NCI-H69 (cell line): ENCODE results near the gene CIZ1.

Experiments used
- DNase-seq: peaks from one replicate; lab custom pipeline; 2025; lab: John Stamatoyannopoulos, UW

The CIZ1 gene

DNA sequence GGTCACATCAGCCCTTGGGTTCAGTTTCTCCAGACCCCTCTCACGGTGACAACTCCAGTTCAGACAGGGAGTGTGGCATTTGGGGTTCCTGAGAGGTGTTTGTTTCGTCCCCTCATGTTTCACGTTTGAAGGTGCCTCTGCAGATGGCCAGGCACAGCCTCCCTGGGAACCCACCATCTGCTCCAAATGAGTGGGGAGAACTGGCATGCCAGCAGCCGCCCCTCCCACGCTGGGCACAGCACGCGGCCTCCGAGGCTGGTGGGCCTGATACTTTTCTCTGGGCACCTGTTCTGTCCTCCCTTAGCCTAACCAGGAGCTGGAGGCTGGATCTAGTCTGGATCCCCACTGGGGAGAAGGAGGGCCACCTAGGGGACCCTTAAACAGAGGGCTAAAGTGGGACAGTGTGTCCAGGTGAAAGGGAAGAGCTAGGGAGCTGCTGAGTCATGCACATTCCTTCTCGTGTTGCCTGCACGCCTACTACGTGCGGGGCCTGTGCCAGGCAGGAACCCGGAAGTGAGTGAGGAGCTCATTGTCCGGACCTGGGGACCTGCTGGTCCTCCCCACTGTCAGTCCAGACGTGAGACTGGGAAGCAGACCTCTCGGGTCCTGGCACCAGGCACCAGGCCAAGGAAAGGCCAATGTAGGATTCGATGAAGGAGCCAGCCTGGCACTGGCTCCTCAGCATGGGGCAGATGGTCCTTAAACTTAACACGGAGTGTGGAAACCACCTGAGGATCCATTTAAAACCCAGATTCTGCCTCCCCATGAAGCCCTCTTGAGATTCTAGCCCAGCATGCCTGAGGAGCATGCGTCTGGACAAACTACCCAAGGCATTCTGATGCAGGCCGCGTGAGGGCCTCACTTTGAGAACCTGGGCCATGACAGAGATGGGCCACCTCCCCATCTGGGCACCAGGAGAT lies 23.5 kb upstream of the CIZ1 start:
- no peak for DNase-seq

DNA sequence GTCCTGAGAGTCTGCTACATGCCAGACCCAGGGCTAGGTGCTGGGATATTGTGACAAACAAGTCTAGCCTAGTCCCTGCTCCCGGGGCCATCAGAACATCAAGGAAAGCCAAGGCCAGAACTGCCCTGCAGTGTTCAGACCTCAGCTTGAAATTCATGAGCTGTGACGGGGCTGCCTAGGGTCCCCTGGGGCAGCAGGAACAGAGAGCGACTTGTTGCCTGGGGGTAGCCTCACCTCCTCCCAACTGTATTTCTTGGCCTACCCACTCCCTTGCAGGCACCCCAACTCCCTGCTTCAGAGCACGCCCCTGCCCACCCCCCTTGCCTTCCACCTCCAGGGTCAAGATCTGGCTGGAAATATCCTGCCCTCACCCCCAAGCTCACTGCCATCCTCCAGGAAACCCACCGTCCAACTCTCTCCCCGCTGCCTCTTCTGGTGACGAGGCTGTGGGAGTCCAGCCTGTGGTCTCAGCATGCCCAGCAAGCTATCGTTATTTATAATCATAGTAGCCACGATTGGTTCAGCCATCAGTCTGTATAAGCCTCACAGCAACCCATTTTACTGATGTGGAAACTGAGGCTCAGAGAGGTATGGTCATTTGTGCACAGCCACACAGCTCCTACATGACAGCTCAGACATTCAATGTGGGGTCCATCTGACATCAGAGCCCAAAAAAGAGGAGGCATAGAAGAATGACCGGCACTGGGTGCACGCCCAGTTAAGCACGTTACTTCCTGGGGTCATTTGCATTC lies 22.6 kb upstream of the CIZ1 start:
- DNase-seq, result no peak

DNA sequence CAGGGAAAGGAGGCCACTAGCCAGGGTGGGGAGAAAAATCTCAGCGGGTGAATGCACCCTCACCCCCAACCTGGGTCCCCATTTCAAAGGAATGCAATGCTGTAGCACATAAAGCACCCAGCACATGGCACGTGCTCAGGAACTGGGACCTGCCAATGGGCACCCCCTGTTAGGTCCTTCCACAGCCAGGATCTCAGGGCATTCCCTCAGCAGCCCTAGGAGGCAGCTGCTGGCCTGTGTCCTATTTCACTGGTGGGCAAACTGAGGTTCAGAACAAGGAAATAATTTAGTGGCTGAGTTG lies 20.6 kb upstream of the CIZ1 start:
- no peak for DNase-seq

DNA sequence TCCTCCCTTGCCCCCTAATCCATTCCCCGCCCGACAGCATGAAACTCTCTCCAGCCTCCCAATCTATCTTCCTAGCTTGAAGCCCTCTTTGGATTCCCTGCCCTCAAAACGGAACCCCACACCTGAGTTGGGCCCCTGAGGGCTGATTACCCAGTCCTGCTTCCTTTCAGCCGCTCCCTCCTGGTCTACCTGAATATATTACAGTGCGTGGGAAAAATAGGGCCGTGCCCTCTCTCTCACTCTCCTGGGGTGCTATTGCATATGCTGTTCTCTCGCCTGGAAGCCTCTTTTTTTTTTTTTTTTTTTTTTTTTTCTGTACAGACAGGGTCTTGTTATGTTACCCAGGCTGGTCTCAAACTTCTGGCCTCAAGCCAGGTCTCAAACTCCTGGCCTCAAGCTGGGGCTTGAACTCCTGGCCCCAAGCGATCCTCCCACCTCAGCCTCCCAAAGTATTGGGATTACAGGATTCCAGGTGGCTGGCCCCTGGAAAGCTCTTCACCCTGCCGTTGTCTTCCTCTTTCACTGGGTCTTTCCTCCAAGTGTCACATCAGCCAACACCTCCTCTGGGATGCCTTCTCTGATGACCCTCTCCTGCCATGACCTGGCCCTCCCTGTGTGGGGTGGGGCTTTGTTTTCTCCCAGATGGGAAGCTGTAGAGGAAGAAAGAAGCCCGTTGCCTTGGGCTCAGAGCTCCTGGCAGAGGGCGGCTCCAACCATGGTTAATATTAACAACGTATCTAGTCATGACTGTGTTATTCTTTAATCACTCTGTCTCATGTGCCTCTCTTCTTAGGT lies 20.0 kb upstream of the CIZ1 start:
- DNase-seq, result no peak

DNA sequence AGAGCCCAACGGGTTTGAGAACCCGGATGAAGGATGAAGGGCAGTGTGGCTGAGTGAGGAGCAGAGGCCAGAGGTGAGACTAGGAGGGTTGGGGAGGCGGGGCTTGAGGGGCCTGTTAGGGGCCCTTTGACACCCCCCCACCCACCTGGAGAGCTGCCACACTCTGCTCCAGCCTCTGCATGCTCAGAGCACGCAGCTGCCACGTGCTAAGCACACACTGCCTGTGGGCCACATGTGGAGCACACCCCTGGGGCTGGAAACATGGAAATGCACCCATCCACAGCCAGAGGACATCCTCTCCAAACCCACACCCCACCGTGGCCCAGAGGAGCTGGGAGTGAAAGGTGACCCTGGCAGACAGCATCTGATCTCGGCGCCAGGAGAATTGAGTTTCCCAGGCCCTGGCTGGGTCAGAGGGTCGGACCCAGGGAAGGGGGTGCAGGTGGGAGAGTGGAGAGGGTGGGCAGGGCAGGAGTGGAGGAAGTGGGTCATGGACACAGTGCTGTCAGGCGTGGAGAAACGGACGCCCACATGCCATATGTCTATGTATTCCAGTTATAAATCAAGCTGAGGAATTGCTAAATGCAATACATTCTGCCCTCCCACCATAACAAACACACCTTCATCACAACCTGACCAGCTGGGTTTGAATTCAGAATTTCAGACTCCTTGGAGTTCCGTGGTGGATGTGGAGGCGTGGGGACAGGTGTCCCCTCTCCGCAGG lies 17.7 kb upstream of the CIZ1 start:
- peak; percentile 72 for DNase-seq

DNA sequence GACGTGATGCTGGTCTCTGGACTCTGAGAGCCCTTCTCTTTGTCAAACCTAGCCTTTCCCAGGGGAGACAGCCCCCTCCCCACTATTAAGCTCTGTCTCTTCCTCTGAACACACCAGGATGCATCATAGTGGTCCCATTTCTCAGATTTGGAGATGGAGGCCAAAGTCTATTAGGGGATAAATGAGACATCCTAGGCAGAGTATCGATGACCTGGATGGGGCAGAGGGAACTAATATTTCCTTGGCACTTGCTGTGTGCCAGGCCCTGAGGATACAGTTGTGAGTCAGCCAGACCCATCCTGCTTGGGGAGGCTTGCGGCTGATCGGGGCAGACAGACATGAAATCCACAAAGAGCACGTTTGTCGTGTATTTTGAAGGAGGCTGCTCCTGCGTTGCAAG lies 17.0 kb upstream of the CIZ1 start:
- no peak for DNase-seq

DNA sequence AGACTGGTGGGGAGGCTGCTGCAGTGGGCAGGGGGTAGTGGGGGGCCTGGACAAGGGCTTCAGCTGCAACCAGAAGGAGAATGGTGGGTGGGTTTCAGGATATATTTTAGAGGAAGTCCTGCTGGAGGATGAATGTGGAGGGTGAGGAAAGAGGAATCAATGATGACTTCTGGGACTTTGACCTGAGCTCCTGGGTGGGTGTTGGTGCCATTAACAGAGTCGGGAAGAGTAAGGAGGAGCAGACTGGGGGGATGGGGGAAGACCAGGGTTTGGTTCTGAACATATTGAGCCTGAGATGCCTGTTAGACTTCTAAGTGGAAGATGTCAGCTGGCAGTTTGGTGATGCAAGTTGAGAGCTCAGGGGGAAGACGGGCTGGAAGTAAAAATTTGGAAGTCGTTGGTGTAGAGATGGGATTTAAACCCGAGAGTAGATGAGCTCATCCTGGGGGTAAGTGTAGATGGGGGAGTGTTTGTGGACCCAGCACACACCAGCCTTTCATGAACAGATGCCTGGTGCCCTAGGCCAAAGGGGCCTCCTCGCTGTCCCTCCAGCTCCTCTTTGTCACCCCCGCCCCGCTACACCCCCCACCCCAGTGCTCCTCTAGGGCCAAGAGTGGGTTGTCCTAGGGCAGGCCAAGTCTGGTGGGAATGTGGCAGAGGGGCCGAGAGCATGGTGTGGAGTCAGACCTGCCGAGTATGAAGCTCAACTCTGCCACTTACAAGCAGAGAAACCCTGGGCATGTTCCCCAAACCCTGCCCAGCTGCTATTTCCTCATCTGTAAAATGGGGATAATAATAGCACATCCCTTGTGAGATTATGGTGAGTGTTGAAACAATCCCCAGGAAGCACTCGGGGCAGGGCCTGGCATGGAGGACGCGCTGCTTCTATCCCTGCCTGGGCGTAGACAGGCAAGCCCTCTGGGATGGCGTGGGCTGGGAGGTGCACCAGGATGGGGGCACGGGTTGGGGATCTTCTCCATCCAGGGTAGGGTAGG lies 15.8 kb upstream of the CIZ1 start:
- no peak for DNase-seq

DNA sequence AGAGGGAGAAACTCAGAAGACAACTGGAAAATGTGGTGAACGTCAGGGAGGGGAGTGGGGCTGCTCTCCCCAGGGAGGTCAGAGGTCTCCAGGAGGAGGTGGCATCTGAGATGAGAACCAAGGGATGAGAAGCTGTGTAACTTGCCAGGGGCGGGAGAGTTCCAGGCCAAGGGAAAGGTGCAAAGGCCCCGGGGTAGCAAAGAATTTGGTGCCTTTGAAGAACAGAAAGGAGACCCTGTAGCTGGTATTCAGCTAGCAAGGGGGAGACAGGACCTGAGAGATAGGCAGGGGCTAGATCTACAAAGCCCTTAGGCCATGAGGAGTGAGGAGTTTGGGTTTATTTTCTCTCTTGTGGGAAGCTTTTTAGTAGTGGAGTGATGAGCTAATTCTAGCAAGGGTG lies 15.1 kb upstream of the CIZ1 start:
- no peak for DNase-seq

DNA sequence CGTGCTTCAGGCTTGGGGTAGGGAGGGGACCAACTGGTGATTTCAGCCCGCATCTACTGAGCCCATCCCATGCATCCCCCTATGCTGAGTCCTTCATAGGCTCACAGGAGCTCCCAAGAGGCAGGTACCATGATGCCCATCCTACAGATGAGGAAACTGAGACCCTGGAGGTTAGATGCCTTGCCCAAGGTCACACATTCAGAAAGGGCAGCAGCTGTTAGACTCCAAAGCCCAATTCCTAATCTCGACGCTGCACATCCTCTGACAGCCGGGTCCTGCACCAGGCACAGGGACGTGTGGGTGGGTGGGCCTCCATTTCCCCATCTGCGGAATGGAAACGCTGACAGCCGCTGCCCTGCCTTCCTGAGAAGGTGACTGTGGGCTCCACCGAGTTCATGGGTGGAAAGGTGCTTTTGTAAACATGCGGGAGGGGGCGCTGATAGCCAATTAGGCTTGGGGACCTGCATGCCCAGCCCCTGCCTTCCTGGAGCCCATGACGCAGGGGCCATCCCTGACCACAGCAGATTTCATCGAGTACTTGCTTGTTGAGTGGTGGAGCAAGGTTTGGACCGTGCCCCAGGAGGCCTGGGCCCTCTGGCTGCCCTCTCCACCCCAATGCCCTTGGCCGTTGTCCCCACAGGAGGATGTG lies 14.0 kb upstream of the CIZ1 start:
- DNase-seq, result no peak

DNA sequence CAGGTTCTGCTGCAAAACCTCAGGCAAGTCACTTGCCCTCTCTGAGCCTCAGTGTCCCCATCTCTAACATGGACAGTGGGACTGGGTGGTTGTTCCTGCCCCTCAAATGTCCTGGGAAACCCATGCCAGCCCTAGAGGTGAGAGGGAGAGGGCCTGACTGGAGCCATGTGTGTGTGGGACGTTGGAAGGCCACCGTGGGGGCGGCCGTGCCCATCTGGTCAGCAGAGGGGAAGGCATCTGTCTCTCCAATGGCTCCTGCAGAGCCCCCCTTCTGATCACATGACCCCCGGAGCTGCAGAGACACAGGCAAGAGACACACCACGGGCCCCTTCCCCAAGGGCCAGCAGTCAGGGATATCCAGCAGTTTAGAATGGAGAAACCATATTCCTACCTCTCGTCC lies 13.5 kb upstream of the CIZ1 start:
- DNase-seq, result no peak

DNA sequence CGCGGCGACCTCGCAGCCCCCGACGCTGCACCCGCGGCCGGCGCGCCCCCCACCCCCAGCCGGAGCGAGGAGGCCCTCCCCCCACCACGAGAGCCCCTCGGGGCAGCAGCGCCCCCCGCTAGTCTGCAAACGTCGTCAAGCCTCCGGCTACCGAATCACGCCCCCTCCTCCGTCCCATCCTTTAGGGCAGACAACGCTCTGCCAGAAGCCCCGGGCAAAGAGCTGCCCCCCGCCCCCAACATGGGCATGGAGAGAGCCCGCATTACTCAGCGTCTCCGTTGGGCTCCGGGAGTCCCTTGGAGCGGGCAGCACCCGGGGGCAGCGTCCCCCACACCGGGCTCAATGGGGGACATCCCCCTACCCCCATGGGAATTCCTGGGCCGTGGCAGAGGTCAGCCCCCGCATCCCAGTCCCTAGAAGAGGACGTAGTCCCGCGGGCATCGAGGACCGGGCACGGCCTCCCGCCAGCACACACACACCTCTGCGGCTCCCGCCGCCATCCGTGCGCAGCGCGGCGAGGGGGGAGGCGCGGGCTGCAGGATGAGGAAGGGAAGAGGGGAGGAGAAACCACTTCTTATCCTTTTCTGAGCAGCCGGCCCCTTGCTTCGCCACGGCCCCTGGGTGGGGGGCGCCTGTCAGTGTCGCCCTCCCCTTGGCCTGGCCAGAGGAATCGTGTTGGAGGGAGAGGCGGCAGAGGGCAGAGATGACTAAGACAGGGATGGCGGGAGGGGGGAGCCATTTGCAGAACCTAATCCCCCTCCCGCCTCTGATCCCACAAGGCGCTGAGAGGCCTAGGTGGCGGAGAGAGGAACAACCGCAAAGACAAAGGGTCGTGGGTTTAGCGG lies 12.6 kb upstream of the CIZ1 start:
- DNase-seq, result peak; percentile 74

DNA sequence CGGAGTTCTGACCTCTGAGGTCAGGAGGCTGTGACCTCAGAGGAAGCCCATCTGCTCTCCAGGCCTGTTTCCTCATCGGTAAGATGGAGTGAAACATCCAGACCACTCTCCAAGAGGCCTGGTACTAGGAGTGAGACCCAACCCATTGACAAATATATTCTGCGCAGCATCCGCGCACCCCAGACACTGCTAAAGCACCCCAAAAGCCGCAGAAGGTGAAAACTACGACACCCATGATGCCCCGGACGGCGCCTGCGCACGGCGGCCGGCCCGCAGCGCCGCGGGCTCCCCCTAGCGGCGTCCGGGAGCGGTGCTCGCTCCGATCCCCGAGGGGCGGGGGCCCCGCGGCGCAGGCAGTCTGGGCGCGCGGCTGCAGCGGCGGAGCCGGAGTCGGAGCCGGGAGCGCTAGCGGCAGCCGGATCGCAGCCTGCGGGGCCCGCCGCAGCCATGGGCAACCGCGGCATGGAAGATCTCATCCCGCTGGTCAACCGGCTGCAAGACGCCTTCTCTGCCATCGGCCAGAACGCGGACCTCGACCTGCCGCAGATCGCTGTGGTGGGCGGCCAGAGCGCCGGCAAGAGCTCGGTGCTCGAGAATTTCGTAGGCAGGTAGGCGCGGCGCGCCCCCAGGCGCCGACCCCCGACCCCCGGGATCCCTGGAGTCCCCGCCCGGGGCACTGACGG lies 11.8 kb upstream of the CIZ1 start, which contains the start of gene DNM1:
Gene DNM1, plus strand, starts transcription at position 356 of the 683 bp plus-strand sequence. Its CDS starts 92 bp downstream, at position 448.
- DNase-seq, result peak; percentile 85

DNA sequence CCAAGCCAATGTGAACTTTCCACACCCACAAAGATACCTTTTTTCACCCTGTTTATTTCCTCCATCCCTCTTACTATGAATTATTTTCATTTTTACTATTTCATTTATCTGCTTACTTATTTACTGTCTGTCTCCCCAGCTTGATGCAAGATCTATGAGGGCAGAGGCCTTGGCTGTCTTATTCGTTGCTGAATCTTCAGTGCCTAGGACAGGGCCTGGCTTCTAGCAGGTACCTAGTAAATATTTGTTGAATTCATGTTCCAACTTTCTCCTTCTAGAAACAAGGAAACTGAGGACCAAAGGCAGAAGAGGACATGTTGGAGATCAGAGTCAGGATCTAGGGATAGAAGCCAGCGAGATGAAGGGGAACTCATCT lies 11.3 kb upstream of the CIZ1 start:
- no peak for DNase-seq

DNA sequence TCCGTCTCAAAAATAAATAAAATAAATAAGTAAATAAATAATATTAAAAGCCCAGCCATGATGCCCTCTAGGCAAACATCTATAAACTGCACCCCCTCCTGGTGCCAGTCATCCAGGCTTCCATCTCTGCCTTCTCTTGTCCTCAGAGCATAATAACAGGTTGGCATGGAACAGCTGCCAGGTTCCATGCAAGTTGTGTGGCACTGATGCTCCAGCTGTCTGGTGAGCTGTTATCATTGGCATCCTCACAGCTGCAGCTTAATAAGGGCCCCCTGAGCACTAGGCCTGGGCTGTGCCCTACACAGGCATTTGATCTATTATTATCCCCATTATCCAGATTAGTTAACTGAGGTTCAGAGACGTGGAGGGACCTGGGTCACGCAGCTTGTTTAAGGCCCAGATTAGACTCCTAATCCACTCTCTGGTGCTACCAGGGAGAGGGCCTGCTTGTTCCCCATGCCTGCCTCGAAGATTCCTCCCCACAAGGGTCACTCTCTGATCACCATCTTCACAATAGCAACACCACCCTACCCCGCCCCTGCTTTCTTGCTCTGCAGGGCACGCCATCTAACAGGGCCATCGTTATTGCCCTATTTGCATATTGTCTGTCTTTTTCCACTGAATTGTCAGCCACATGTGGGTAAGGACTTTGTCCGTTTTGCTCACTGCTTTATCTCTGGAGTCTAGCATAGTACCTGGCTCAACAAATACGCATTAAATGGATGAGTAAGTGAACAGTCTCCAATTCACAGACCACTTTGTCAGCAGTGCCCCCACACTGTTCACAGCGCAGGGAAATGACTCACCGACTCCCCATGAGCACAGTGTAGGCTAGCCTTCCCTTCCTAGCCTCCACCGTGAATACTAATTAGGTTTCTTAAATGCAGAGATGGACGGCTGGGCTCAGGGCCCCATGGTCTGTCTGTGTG lies 10.3 kb upstream of the CIZ1 start:
- DNase-seq, result peak; percentile 54

DNA sequence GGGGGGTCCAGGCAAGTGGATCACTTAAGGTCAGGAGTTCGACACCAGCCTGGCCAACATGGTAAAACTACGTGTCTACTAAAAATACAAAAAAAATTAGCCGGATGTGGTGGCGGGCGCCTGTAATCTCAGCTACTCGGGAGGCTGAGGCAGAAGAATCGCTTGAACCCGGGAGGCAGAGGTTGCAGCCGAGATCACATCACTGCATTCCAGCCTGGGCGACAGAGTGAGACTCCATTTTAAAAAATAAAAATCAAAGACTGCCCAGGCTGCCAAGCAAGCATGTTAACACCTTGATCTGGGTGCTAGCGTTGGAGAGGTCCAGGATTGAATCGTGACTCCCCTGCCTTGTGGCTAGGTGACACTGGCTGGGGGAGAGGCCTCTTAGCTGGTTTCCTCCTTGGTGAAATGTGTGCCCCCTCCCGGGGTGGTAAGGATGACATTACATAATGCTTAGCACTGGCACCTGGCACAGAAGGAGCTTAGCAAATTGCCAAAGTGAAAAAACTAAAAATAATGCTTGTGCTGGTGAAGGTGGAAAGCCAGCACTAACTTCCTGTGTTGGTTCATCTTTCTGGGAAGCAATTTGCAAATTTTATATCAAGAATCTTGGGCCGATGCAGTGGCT lies 2.2 kb upstream of the CIZ1 start:
- DNase-seq, result no peak

DNA sequence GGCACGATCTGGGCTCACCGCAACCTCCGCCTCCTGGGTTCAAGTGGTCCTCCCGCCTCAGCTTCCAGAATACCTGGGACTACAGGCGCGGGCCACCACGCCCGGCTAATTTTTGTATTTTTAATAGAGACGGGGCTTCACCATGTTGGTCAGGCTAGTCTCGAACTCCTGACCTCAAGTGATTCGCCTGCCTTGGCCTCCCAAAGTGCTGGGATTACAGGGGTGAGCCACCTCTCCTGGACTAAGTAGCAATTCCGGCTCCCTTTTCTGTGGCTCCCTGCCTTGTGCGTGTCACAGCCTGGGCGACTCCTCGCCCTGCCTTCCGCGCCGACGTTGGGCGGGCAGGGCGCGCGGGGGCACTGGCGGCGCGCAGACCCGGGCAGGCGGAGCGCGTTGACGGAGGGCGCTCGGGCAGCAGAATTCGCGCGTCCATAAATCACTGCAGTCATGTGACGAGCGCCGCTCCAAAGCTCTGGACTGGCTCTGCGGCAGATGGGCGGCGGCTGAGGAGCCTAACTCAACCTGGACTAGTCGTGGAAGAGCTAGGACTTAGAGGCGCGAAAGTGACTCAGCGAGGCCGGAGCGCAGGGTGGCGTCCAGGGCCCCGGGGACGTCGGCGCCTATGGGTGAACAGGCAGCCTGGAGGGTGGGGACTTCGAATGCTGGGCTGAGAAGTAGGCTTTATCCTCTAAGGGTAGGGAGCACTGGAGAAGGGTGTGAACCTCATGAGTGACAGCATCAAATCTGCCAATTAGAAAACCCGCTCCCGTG lies 1.4 kb upstream of the CIZ1 start:
- peak; percentile 98 for DNase-seq
